CD4-positive, alpha-beta T cell treated with Interleukin-4 for 4 hours (primary cell): ENCODE results near the gene PCDH9.
"Not testable (repeated sequence)": the region's sequence is repeated elsewhere in the genome, so short reads cannot be mapped to it uniquely, and the experiment has no call there.

Experiments
- DNase-seq: peaks from one replicate; pipeline ENCODE4 v3.0.0-alpha.2; 2020

PCDH9 gene

GRCh38 chr13:66887088-66887487 is 343.0 kb downstream of the PCDH9 start:
- no peak for DNase-seq

GRCh38 chr13:66886264-66886663 is 343.9 kb downstream of the PCDH9 start:
- no peak for DNase-seq

GRCh38 chr13:66881170-66881569 is 349.0 kb downstream of the PCDH9 start:
- not testable (repeated sequence) for DNase-seq

- no peak for DNase-seq
These were observed 350.1 kb downstream of the PCDH9 start for GRCh38 chr13:66879988-66880387.

GRCh38 chr13:66875264-66875663 is 354.9 kb downstream of the PCDH9 start:
- no peak for DNase-seq

GRCh38 chr13:66864627-66865026 is 365.5 kb downstream of the PCDH9 start:
- DNase-seq: no peak

GRCh38 chr13:66860878-66861417 is 369.2 kb downstream of the PCDH9 start:
- no peak for DNase-seq

GRCh38 chr13:66859934-66860877 is 369.9 kb downstream of the PCDH9 start:
- no peak for DNase-seq

GRCh38 chr13:66859078-66859477 is 371.1 kb downstream of the PCDH9 start:
- no peak for DNase-seq

GRCh38 chr13:66858163-66858562 is 372.0 kb downstream of the PCDH9 start:
- DNase-seq: no peak

- DNase-seq: no peak
These were observed 375.0 kb downstream of the PCDH9 start for GRCh38 chr13:66855131-66855530.

GRCh38 chr13:66853564-66853963 is 376.6 kb downstream of the PCDH9 start:
- no peak for DNase-seq

GRCh38 chr13:66849706-66850105 is 380.4 kb downstream of the PCDH9 start:
- no peak for DNase-seq

- DNase-seq: no peak
These were observed 382.6 kb downstream of the PCDH9 start for GRCh38 chr13:66847541-66847940.

GRCh38 chr13:66845393-66845792 is 384.7 kb downstream of the PCDH9 start:
- no peak for DNase-seq

GRCh38 chr13:66844933-66845332 is 385.2 kb downstream of the PCDH9 start:
- no peak for DNase-seq

GRCh38 chr13:66842766-66843165 is 387.4 kb downstream of the PCDH9 start:
- no peak for DNase-seq

GRCh38 chr13:66840621-66841020 is 389.5 kb downstream of the PCDH9 start:
- no peak for DNase-seq

- DNase-seq: no peak
These were observed 392.9 kb downstream of the PCDH9 start for GRCh38 chr13:66837246-66837645.

GRCh38 chr13:66835040-66835628 is 395.0 kb downstream of the PCDH9 start:
- DNase-seq: no peak

- DNase-seq: no peak
These were observed 399.0 kb downstream of the PCDH9 start for GRCh38 chr13:66830940-66831716.

GRCh38 chr13:66829803-66830202 is 400.3 kb downstream of the PCDH9 start:
- DNase-seq: no peak

GRCh38 chr13:66826398-66826797 is 403.7 kb downstream of the PCDH9 start:
- no peak for DNase-seq
